Stimulated activated CD4-positive, alpha-beta T cell treated with anti-CD3 and anti-CD28 coated beads, Interleukin-1b, Interleukin-23, amount 100 ng/mL, for 24 hours (primary cell): ENCODE results near the gene SYCE3.
"Not testable (repeated sequence)": the region's sequence is repeated elsewhere in the genome, so short reads cannot be mapped to it uniquely, and the experiment has no call there.

Experiments used
- DNase-seq, 4 experiments: peaks; one replicate each; pipeline ENCODE4 v3.0.0-alpha.2; 2020; ENCODE audit warnings: low read depth in 4 of 4, low spot score in 1 of 4

Gene SYCE3

GRCh38 chr22:50551160-50551752 is 11.5 kb downstream of the SYCE3 start:
- DNase-seq, result no peak

GRCh38 chr22:50550395-50550794 is 12.3 kb downstream of the SYCE3 start:
- DNase-seq, result no peak

- no peak for DNase-seq
Observed at GRCh38 chr22:50548921-50549790, 13.6 kb downstream of the SYCE3 start.

- no peak for DNase-seq
Observed at GRCh38 chr22:50548040-50548920, 14.4 kb downstream of the SYCE3 start.

GRCh38 chr22:50547263-50547985 is 15.3 kb downstream of the SYCE3 start:
- no peak for DNase-seq

- DNase-seq, result no peak
Observed at GRCh38 chr22:50546326-50547262, 16.1 kb downstream of the SYCE3 start.

GRCh38 chr22:50545522-50546325 is 17.0 kb downstream of the SYCE3 start, which contains the start of gene KLHDC7B:
Gene KLHDC7B (plus strand): TSS chr22:50545899. CDS start chr22:50546244, 345 bp downstream.
- no peak for DNase-seq

GRCh38 chr22:50544746-50545253 is 17.9 kb downstream of the SYCE3 start:
- no peak for DNase-seq

GRCh38 chr22:50544078-50544745 is 18.5 kb downstream of the SYCE3 start:
- peak; percentile 56 to 79 (median 71) for DNase-seq

GRCh38 chr22:50542416-50542927 is 20.2 kb downstream of the SYCE3 start:
- no peak for DNase-seq

GRCh38 chr22:50541667-50542026 is 21.1 kb downstream of the SYCE3 start:
- DNase-seq, result not testable (repeated sequence)

GRCh38 chr22:50540381-50540780 is 22.3 kb downstream of the SYCE3 start:
- no peak for DNase-seq

- no peak for DNase-seq
Observed at GRCh38 chr22:50537765-50538164, 25.0 kb downstream of the SYCE3 start.

GRCh38 chr22:50536226-50536625 is 26.5 kb downstream of the SYCE3 start:
- no peak for DNase-seq

GRCh38 chr22:50535113-50535512 is 27.6 kb downstream of the SYCE3 start:
- no peak for DNase-seq

- not testable (repeated sequence) for DNase-seq
Observed at GRCh38 chr22:50533856-50534711, 28.6 kb downstream of the SYCE3 start.
